Neural cell (in vitro differentiated cells): ENCODE data around the gene TECPR1.

Experiments used
- EZH2 ChIP-seq: fragments of 200-600, 300-800 bp; shearing (Covaris generic), sonication (generic); IDR thresholded peaks from 2 replicates; pipeline ENCODE4 v1.6.1; 2014; ENCODE audit warnings: antibody characterized with exemption, low read length, borderline replicate concordance, mild to moderate bottlenecking; ENCODE audit not compliant: insufficient read depth, poor library complexity, severe bottlenecking
- POLR2AphosphoS5 ChIP-seq: IDR thresholded peaks from 2 replicates; pipeline ENCODE4 v1.6.1; 2012
- TF ChIP-seq, protein P1 (sequence below): fragments of 450-650 bp; IDR thresholded peaks from 2 replicates; pipeline ENCODE4 v1.5.1; 2014; ENCODE audit warnings: antibody characterized with exemption, mild to moderate bottlenecking, moderate library complexity; ENCODE audit not compliant: poor library complexity, severe bottlenecking

DNA sequence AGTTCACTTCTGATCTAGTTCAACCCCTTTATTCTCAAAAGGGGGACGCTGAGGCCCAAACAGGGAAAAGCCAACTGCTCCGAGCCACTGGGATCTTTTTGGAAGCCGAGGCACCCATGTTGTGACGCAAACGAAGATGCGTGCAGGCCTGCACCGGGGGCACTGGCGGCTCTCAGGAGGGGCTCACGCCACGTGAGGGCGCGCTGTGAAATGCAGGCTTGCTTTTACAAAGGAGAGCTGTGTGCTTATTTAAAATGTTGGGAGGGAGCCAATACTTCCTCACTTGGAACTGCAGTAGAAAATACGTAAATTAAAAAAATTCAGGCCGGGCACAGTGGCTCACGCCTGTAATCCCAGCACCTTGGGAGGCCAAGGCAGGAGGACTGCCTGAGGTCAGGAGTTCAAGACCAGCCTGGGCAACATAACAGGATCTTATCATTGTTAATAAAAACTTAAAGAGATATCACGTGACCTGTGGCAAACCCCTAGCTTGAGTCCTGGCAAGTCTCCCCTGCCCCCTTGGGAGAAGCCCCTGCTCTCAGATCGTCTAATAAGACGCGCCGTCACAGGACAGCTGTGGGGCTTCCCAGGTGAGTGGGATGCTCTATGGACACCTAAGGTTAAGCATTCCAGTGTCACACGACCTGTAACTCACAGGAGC lies 45.7 kb upstream of the TECPR1 start:
- TF ChIP-seq, protein P1, sequence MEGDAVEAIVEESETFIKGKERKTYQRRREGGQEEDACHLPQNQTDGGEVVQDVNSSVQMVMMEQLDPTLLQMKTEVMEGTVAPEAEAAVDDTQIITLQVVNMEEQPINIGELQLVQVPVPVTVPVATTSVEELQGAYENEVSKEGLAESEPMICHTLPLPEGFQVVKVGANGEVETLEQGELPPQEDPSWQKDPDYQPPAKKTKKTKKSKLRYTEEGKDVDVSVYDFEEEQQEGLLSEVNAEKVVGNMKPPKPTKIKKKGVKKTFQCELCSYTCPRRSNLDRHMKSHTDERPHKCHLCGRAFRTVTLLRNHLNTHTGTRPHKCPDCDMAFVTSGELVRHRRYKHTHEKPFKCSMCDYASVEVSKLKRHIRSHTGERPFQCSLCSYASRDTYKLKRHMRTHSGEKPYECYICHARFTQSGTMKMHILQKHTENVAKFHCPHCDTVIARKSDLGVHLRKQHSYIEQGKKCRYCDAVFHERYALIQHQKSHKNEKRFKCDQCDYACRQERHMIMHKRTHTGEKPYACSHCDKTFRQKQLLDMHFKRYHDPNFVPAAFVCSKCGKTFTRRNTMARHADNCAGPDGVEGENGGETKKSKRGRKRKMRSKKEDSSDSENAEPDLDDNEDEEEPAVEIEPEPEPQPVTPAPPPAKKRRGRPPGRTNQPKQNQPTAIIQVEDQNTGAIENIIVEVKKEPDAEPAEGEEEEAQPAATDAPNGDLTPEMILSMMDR: no peak
- no peak for TF ChIP-seq POLR2AphosphoS5
- TF ChIP-seq EZH2: no peak
